Right lobe of liver (tissue), 6 donors: ENCODE results near the gene BARHL1. TPM values are rescaled to one million over a fixed set of nuclear protein-coding genes. Genes with fewer than 3 reads are reported as not detected.
A peak's percentile ranks its signal among the peaks of the same experiment; 100 is the strongest.

Experiments
- ATAC-seq, 4 donors: fragments of 200-7000 bp; cut with Tn5 transposase; one replicate each; pipeline ENCODE4 v1.9.1; 2020; ENCODE audit warnings: mild to moderate bottlenecking in 4 of 4, moderate library complexity in 4 of 4
- DNase-seq, 3 donors: peaks; one replicate each; pipeline ENCODE4 v3.0.0-alpha.2; 2020
- H3K27ac ChIP-seq, 3 donors: fragments of 200-600 bp; one replicate each; pipeline ENCODE4 v1.8.0; 2022
- H3K27me3 ChIP-seq, 2 donors: fragments of 200-600 bp; one replicate each; pipeline ENCODE4 v1.8.0; 2022
- H3K36me3 ChIP-seq, 4 donors: fragments of 200-600 bp; sonication (generic) in 1 of 4; one replicate each; pipeline versions ENCODE4 v1.5.1 to v1.8.0; 2017 to 2022; ENCODE audit warnings: control low read depth in 1 of 4
- H3K4me1 ChIP-seq, 4 donors: fragments of 200-600 bp; sonication (generic) in 1 of 4; one replicate each; pipeline versions ENCODE4 v1.5.1 to v1.8.0; 2017 to 2022; ENCODE audit warnings: control low read depth in 1 of 4
- H3K4me3 ChIP-seq, 3 donors: fragments of 200-600 bp; one replicate each; pipeline ENCODE4 v1.8.0; 2022
- H3K9me3 ChIP-seq, 4 donors: fragments of 200-600 bp; sonication (generic) in 1 of 4; one replicate each; pipeline versions ENCODE4 v1.5.1 to v1.8.0; 2017 to 2022; ENCODE audit warnings: control low read depth in 1 of 4
- POLR2A ChIP-seq: fragments of 450-650 bp; IDR thresholded peaks from one replicate; pipeline ENCODE4 v1.6.1; 2017; ENCODE audit warnings: antibody characterized with exemption, mild to moderate bottlenecking
- WGBS: methylation state at CpG from one replicate; pipeline ENCODE4 v1.1.6; 2018; ENCODE audit warnings: low coverage, low lambda C conversion rate; ENCODE audit not compliant: insufficient coverage; ENCODE audit errors: missing lambda C conversion rate; 5-methylcytosine and 5-hydroxymethylcytosine counted together
- intact Hi-C, 2 donors: fragments of 100-400 bp; cut with DNase I; formaldehyde crosslinking; loops; one replicate each; pipeline versions ENCODE4 v1.11.2 to v1.14.1; 2022
- long read RNA-seq: library from polyadenylated mRNA; unstranded; transcript quantifications from one replicate; pipeline ENCODE4 v2.0.0, GENCODE V29; 2019
- total RNA-seq, 6 experiments: library from RNA; depleted of rRNA in 2 of 6; stranded (reverse); fragments of >200 nt in 2 of 6; fragmentation: NEBNext Ultra II Directional in 3 of 6; extraction: Animal tissue kit (Norgen Biotek cat#: 25700) in 3 of 6; gene quantifications; one replicate each; pipeline versions ENCODE4 v1.1.0 to v1.2.4, GENCODE V29; 2016 to 2023
- TF ChIP-seq, protein P1 (sequence below), 4 donors: fragments of 200-600 bp in 3 of 4; fragments of 450-650 bp in 1 of 4; IDR thresholded peaks; one replicate each; pipeline versions ENCODE4 v1.5.1 to v1.8.0; 2016 to 2022; ENCODE audit warnings: antibody characterized with exemption in 4 of 4, mild to moderate bottlenecking in 2 of 4
- donor health status: DM: no; HTN: yes; CAD: no.
- donor health status: DM: no; HTN: no; CAD: no.
- donor health status: DM: no; HTN: no; CAD: no.
- donor health status: DM: no; HTN: yes; CAD: no.
- donor health status: DM: no; HTN: yes; CAD: no.

The BARHL1 gene
- total RNA-seq: not detected
- long read RNA-seq: 0 reads

DNA sequence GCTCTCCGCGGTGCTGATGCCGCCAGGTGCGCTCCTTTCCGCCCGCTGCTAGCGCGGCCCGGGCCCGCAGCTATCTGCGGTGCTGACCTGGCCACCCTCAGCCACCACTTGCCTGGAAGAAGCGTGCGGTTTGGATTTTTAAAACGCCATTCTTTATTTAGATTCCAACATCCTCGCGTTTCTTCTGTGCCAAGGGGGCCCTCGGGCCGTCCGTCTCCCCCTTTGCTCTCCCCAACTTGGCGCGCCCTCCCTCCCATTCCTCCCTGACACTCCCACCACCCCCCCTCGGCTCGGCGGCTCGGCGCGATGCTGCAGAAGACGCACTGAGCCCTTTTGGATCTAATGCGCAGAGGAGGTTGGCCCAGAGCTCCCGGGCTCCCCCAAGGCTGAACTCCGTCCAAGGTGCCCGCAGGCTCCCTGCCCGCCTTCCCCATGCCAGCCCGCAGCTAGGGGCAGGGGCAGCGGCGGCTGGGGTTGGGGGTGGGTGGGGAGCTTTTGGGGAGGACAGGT, at the start of gene BARHL1:
BARHL1 (plus strand) TSS at position 331 of the 510 bp plus-strand sequence. CDS start 192 bp downstream, outside the sequence.
- H3K27me3 ChIP-seq: peaks cover 11 to 81% of the 10 kb centered on the region in 2 donors
- peak in 1 of 3 donors; percentile 46 for DNase-seq
- intact Hi-C loops: no loop called here
- no peak for TF ChIP-seq POLR2A
- TF ChIP-seq, protein P1, sequence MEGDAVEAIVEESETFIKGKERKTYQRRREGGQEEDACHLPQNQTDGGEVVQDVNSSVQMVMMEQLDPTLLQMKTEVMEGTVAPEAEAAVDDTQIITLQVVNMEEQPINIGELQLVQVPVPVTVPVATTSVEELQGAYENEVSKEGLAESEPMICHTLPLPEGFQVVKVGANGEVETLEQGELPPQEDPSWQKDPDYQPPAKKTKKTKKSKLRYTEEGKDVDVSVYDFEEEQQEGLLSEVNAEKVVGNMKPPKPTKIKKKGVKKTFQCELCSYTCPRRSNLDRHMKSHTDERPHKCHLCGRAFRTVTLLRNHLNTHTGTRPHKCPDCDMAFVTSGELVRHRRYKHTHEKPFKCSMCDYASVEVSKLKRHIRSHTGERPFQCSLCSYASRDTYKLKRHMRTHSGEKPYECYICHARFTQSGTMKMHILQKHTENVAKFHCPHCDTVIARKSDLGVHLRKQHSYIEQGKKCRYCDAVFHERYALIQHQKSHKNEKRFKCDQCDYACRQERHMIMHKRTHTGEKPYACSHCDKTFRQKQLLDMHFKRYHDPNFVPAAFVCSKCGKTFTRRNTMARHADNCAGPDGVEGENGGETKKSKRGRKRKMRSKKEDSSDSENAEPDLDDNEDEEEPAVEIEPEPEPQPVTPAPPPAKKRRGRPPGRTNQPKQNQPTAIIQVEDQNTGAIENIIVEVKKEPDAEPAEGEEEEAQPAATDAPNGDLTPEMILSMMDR (IDR thresholded peaks at IDR 0.05): no peak
- peaks cover 0 to 5% (median 0%) of the 10 kb centered on the region in 4 donors for H3K4me1 ChIP-seq
- H3K4me3 ChIP-seq: peak within 1 kb of the TSS in 1 of 3 donors; percentile 15
- WGBS: 10% methylated on average over 17 of the region's 36 CpGs
- ATAC-seq: no peak
- H3K9me3 ChIP-seq: no peaks in the 10 kb centered on the region
- H3K36me3 ChIP-seq: no peaks in the 10 kb centered on the region
- H3K27ac ChIP-seq: no peak within 1 kb of the TSS

DNA sequence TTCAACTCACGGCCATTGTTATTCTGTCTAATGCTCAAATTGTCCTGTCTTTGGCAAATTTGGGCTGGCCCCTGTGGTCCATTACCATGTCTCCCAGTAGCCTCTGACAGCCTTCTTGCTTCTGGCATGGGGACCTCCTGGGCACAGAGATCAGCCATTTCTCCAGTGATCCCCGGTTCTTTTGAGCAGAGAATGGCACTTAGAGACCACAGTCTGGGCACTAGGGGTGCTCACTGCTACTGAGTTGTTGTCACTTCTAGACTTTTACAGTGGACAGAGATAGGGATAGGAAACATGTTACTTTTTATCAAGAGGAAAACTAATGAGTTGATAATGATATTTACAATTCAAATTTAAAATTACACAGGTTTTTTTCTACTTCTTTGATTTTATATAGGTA, 47.6 kb upstream of the BARHL1 start:
- Histone ChIP-seq H3K36me3 (no peaks in the 10 kb centered on the region), H3K4me1 (no peaks in the 10 kb centered on the region), H3K27me3 (no peaks in the 10 kb centered on the region), H3K9me3 (no peaks in the 10 kb centered on the region), H3K27ac (no peak overlapping the region), H3K4me3 (no peak overlapping the region)
- ATAC-seq (no peak), DNase-seq (no peak)
- no peak for TF ChIP-seq POLR2A
- TF ChIP-seq, protein P1 (IDR thresholded peaks at IDR 0.05): no peak
- WGBS: 63% methylated on average over 2 of the region's 2 CpGs
- intact Hi-C loops: no loop called here

DNA sequence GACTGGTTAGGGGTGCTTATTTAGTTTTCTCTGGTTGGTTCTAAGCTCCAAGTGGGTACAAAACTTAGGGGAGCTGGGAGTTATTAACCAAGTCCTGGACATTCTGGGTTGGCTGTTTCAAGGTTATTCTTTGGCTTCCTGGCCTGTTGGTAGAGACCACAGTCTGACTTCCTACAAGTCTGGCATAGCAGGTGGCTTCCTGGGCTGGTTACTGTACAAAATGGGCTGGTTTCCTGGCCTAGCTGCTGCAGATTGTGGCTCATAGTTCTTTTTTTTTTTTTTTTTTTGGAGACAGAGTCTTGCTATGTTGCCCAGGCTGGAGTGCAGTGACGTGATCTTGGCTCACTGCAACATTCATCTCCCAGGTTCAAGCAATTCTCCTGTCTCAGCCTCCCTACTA, 46.3 kb upstream of the BARHL1 start:
- TF ChIP-seq POLR2A: no peak
- TF ChIP-seq, protein P1 (IDR thresholded peaks at IDR 0.05): no peak
- no peaks in the 10 kb centered on the region for H3K27me3 ChIP-seq
- no peak overlapping the region for H3K27ac ChIP-seq
- H3K9me3 ChIP-seq: no peaks in the 10 kb centered on the region
- intact Hi-C loops: no loop called here
- H3K36me3 ChIP-seq: no peaks in the 10 kb centered on the region
- 60% methylated on average over 1 of the region's 1 CpG for WGBS
- H3K4me3 ChIP-seq: no peak overlapping the region
- DNase-seq (no peak), ATAC-seq (no peak)
- H3K4me1 ChIP-seq: no peaks in the 10 kb centered on the region

DNA sequence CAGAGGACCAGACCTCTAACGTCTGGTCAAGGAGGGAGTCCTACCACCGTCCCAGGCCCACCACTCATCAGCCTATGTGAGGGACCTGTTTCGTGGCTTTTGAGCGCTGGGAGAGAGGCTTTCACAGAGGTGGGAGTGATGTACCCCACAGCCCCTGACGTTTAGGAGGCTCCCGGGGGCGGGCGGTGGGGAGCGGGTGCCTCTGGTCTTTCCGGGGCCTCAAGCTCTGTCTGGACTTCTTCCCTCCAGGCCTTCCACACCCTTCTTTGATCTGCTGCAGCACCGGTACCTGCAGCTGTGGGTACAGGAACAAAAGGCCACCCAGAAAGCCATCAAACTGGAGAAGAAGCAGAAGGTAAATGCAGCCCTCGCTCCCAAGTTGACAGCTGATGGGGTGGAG, 45.1 kb upstream of the BARHL1 start:
- no peak for ATAC-seq

More for the DNA sequence above, 45.1 kb upstream of the BARHL1 start:
- Histone ChIP-seq H3K9me3 (no peaks in the 10 kb centered on the region), H3K27ac (no peak overlapping the region), H3K4me1 (no peaks in the 10 kb centered on the region), H3K36me3 (no peaks in the 10 kb centered on the region), H3K27me3 (no peaks in the 10 kb centered on the region), H3K4me3 (no peak overlapping the region)
- DNase-seq: no peak
- intact Hi-C loops: no loop called here
- TF ChIP-seq, protein P1 (IDR thresholded peaks at IDR 0.05): no peak
- TF ChIP-seq POLR2A: no peak
- WGBS: 38% methylated on average over 2 of the region's 12 CpGs
